Endothelial cell (in vitro differentiated cells): Measurements from ENCODE around the gene MYOCOS. TPM values are rescaled to one million over a fixed set of nuclear protein-coding genes. Genes with fewer than 3 reads are reported as not detected.
"Not testable (repeated sequence)": the region's sequence is repeated elsewhere in the genome, so short reads cannot be mapped to it uniquely, and the experiment has no call there.

Experiments
- DNase-seq: peaks from one replicate; pipeline ENCODE4 v3.0.0; 2021; ENCODE audit warnings: low spot score
- H3K27ac Mint-ChIP-seq: one replicate; pipeline ENCODE4 v1.8.0; 2021; ENCODE audit warnings: mixed read lengths, inconsistent platforms; ENCODE audit not compliant: unreplicated experiment
- H3K27me3 Mint-ChIP-seq: one replicate; pipeline ENCODE4 v1.8.0; 2021; ENCODE audit warnings: mild to moderate bottlenecking, moderate library complexity, mixed read lengths, inconsistent platforms; ENCODE audit not compliant: unreplicated experiment
- H3K36me3 Mint-ChIP-seq: one replicate; pipeline ENCODE4 v1.8.0; 2021; ENCODE audit warnings: mild to moderate bottlenecking, low read depth, mixed read lengths, inconsistent platforms; ENCODE audit not compliant: unreplicated experiment
- H3K4me1 Mint-ChIP-seq: one replicate; pipeline ENCODE4 v1.8.0; 2021; ENCODE audit warnings: mild to moderate bottlenecking, mixed read lengths, inconsistent platforms; ENCODE audit not compliant: unreplicated experiment
- H3K4me3 Mint-ChIP-seq: one replicate; pipeline ENCODE4 v1.8.0; 2021; ENCODE audit warnings: mild to moderate bottlenecking, mixed read lengths, inconsistent platforms; ENCODE audit not compliant: unreplicated experiment
- H3K9me3 Mint-ChIP-seq: one replicate; pipeline ENCODE4 v1.8.0; 2021; ENCODE audit warnings: mixed read lengths, inconsistent platforms; ENCODE audit not compliant: unreplicated experiment
- total RNA-seq: library from RNA; stranded (reverse); fragmentation: NEBNext Ultra II Directional; extraction: Animal tissue kit (Norgen Biotek cat#: 25700); gene quantifications from one replicate; pipeline ENCODE4 v1.2.1, GENCODE V29; 2021; ENCODE audit not compliant: unreplicated experiment
- TF ChIP-seq, protein P1 (sequence below): fragments of 200-600 bp; sonication (generic); IDR thresholded peaks from one replicate; pipeline ENCODE4 v1.5.0; 2021; ENCODE audit warnings: antibody characterized with exemption; ENCODE audit not compliant: unreplicated experiment

Gene MYOCOS
- total RNA-seq, 1 donor from 2014 or later, result not detected

DNA sequence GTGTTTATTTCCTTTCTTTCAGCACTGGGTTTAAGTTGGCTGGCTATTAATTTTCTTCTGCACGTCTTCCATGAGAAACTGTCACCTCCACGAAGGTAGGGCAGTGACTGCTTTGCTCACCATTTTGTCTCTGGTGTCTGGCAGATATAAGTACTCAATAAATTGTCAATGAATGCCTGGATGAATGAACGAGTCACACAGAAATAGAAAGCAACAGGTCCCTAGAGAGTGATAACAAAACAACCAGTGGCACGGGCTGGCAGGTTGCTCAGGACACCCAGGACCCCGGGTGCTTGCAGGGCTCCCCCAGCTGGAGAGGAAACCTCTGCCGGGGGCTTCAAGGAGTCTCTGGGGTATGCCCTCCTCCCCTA lies 33.7 kb downstream of the MYOCOS start:
- Mint-ChIP-seq H3K27me3 (peaks cover 1% of the 10 kb centered on the region), H3K4me3 (no peak overlapping the region), H3K27ac (peak overlapping the region; percentile 91), H3K9me3 (no peaks in the 10 kb centered on the region), H3K36me3 (no peaks in the 10 kb centered on the region), H3K4me1 (peaks cover 26% of the 10 kb centered on the region)
- TF ChIP-seq, protein P1, sequence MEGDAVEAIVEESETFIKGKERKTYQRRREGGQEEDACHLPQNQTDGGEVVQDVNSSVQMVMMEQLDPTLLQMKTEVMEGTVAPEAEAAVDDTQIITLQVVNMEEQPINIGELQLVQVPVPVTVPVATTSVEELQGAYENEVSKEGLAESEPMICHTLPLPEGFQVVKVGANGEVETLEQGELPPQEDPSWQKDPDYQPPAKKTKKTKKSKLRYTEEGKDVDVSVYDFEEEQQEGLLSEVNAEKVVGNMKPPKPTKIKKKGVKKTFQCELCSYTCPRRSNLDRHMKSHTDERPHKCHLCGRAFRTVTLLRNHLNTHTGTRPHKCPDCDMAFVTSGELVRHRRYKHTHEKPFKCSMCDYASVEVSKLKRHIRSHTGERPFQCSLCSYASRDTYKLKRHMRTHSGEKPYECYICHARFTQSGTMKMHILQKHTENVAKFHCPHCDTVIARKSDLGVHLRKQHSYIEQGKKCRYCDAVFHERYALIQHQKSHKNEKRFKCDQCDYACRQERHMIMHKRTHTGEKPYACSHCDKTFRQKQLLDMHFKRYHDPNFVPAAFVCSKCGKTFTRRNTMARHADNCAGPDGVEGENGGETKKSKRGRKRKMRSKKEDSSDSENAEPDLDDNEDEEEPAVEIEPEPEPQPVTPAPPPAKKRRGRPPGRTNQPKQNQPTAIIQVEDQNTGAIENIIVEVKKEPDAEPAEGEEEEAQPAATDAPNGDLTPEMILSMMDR, result no peak
- no peak for DNase-seq

DNA sequence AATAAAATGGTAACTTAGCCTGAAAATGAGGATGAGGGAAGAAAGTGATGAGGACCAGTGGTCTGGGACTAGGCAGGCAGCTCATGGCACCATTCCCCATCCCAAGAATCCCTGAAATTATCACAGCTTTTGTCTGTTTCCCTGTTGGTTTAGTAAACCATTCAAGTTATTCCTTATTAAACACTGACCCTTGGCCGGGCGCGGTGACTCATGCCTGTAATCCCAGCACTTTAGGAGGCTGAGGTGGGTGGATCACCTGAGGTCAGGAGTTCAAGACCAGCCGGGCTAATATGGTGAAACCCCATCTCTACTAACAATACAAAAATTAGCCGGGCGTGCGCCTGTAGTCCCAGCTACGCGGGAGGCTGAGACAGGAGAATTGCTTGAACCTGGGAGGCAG lies 34.2 kb downstream of the MYOCOS start:
- Mint-ChIP-seq H3K27ac (peak overlapping the region; percentile 91), H3K4me1 (peaks cover 26% of the 10 kb centered on the region)
- not testable (repeated sequence) for DNase-seq, H3K36me3 Mint-ChIP-seq, H3K9me3 Mint-ChIP-seq, H3K27me3 Mint-ChIP-seq, H3K4me3 Mint-ChIP-seq

DNA sequence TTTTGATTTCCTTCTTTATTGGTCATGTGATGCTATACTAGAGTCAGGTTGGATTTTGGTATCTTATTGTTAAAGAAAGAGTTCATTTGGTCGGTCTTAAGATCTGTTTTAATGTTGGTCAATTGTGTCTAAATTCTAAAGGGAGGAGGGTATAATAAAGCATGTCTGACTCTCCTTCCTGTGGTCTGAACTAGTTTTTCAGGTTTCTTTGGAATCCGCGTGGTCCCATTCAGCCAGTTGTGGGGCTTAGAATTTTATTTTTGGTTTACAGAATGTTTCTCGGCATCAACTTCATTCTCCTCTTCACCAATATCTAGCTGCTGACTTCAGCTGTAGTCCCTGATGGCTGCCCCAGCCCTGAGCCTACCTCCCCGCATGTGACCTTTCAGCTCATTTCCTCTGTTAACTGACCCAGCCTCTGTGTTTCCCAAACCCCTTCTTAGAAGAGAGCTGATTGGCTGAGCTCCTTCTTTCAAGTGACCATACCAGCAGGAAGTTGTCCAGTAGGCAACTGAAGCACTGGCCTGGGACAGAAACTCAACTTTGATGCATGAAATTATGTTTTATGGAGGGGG lies 39.1 kb downstream of the MYOCOS start:
- no peak for DNase-seq
- H3K27me3 Mint-ChIP-seq, result no peaks in the 10 kb centered on the region
- TF ChIP-seq, protein P1, result no peak

DNA sequence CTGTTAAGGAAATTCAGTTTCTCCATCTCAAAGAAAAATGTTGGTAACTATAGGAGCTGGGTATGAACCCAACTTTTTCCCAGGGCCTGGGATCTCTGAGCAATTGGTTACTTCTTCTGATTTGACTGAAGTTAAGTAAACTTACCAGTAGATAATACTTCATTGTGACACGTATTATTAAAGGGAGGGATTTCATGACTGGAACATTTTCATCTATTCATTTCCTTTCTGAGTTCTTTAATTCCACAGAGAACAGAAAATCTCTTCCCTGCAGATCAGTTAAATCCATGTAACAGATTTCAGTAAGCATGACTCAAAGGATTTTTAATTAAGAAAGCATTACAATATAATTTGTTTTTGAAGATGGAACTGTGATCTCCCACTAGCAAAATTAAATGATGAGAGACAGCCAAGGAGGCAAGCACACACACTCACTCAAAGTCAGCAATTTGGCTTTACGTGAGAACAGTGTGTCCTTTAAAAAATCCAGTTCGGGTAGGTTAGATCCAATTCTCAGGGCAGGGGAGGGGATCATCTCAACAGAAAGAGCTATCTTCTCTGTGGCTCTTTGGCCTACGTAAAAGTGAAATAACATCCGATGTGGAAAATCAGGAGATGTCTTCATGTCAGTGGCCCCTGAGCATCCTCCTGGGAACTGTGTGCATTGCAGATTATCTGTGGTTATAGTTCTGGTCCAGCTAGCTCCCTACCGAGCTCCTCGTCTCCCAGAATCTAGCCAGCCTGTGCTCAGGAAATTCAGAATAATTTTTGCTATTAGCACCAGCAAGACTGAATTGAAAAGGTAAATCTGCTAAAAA lies 41.2 kb downstream of the MYOCOS start:
- Mint-ChIP-seq H3K27me3 (no peaks in the 10 kb centered on the region), H3K36me3 (no peaks in the 10 kb centered on the region), H3K4me3 (no peak overlapping the region), H3K9me3 (no peaks in the 10 kb centered on the region), H3K4me1 (peaks cover 3% of the 10 kb centered on the region), H3K27ac (no peak overlapping the region)
- TF ChIP-seq, protein P1, result no peak
- no peak for DNase-seq

More for the DNA sequence above, 39.1 kb downstream of the MYOCOS start:
- H3K27ac Mint-ChIP-seq, result no peak overlapping the region
- H3K36me3 Mint-ChIP-seq, result no peaks in the 10 kb centered on the region
- peaks cover 3% of the 10 kb centered on the region for H3K4me1 Mint-ChIP-seq
- H3K9me3 Mint-ChIP-seq, result no peaks in the 10 kb centered on the region
- no peak overlapping the region for H3K4me3 Mint-ChIP-seq

DNA sequence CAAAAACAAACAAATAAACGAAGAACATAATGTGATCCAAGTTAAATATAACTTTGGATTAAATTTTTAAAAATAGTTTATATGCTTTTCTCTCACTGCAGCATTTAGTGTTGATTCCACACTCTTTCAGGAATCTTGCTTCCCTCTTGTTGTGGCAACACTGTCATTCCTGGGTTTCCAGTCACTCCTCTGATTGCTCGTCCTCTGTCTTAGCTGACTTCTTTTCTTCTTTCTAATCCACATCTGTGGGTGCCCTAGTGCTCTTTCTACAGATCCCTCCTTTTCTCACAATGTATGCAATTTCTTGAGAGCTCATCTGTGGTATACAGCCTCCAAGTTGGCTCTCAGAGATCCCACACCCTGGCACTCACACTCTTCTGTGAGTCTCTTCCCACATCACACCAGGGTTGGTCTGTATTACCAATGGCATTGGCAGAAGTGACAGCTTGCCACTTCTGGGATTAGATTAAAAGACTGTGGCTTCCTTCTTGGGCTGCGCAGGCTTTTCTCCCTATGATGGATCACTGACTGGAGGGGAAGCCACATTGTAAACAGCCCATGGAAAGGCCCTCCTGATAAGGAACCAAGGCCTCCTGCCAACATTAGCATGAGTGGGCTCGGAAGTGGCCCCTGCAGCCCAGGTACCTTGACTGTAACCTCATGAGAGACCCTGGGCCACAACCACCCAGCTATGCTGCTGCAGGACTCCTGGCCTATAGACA lies 42.0 kb downstream of the MYOCOS start:
- no peaks in the 10 kb centered on the region for H3K27me3 Mint-ChIP-seq
- H3K36me3 Mint-ChIP-seq, result no peaks in the 10 kb centered on the region
- no peak overlapping the region for H3K4me3 Mint-ChIP-seq
- no peak overlapping the region for H3K27ac Mint-ChIP-seq
- peaks cover 3% of the 10 kb centered on the region for H3K4me1 Mint-ChIP-seq
- TF ChIP-seq, protein P1, result no peak
- H3K9me3 Mint-ChIP-seq, result no peaks in the 10 kb centered on the region
- DNase-seq, result no peak
